HL-60/S4 (cell line): ENCODE measurements around the gene TOX2.

Source experiments
- in situ Hi-C: fragments of 300-500 bp; cut with MboI; formaldehyde crosslinking; loops from 2 replicates; pipeline ENCODE4 v1.14.3; 2022; ENCODE audit warnings: low sequenced_read_pairs

The TOX2 gene

GRCh38 chr20:43938932-43939761, 24.5 kb downstream of the TOX2 start:
- in situ Hi-C loops = no loop called here

- in situ Hi-C loops = no loop called here
Measured at GRCh38 chr20:43939762-43940121, 25.1 kb downstream of the TOX2 start.

DNA sequence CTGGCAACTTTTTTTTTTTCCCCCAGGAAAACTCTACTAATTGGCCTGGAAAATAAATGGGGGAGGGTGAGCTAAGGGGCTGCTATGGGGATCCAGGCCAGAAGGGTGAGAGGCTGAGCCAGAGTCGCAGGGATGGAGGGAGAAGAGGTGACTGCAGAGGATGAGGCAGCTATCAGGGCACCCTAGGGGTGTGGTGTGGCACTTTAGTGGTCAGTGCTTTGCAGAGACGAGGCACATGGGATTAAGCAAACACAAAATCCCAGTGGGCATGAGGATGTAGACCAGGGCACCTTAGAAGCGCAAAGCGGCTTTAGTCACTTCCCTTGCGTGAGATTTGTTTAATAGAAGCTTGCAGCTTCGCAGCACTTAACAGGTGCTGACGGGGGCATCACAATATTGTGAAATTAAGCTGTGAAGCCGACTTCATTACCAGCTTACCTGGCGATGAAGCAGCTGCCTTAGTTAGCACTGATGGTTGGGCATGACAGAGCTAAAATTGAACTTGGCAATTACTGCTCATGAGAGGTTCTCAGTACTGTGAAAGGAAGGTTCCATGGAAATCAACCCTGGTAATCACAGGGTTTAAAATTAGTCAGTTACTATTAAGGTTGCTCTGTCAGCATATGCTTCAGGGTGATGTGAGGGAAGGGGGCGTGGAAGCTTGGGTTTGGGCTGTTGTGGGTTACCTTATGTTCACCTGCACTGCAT, 26.0 kb downstream of the TOX2 start:
- in situ Hi-C loops = no loop called here

DNA sequence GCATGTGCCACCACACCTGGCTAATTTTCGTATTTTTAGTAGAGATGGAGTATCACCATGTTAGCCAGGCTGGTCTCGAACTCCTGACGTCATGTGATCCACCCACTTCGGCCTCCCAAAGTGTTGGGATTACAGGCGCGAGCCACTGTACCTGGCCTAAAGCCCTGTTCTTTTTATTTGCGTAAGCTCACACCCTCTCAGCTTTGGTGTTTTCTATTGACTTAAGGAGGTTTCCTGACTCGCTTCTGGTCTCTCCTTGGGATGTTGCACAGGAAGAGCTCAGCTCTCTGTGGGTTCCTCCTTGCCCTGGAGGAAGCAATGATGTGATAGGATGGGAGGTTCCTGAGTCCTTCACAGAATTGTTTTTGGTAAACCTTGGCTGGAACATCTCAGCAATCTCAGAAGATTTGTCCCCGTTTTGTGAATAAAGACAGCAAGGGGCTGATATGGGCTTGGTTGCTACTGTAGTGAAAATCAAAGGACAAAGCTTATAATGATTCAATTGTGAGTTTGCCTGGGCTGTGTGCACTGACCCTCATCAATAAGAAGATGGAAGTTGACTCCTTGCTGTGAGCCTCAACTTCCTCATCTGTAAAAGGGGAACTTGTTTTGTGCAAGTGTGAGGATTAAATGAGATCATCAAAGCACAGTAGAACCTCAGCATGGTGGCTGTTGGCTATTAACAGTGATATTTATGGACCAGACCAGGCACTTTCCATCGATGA, 27.0 kb downstream of the TOX2 start:
- in situ Hi-C loops = no loop called here

DNA sequence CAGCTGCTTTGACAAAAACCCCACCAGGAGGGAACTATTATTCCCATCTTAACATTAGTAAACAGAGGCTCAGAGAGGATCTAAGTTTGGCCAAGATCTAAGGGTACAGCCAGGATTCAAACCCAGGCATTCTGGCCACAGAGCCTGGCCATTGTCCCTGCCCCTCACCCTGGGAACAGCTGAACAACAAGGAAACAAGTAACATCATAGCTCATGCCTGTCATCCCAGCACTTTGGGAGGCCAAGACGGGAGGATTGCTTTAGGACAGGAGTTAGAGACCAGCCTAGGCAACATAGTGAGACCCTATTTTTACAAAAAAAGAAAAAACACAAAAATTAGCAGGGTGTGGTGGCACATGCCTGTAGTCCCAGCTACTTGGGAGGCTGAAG, 27.5 kb downstream of the TOX2 start:
- in situ Hi-C loops = no loop called here

GRCh38 chr20:43942667-43943285, 28.1 kb downstream of the TOX2 start:
- in situ Hi-C loops = no loop called here

DNA sequence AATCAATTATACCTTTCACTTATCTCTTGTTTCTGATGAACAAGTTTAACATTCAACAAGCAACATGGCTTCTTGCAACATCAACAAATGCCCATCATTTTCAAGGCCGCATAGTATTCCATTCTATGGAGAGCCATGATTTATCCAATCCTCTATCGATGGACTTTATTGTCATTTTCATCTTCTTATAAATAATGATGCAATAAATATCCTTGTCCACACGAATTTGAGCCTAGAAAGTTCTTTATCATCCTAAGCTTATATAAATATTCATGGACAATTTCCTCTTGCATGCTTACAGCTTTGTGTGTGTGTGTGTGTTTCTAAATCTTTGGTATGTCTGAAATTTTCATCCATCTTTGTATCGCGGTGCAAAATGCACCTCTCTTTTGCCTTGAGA, 29.1 kb downstream of the TOX2 start:
- in situ Hi-C loops = no loop called here

DNA sequence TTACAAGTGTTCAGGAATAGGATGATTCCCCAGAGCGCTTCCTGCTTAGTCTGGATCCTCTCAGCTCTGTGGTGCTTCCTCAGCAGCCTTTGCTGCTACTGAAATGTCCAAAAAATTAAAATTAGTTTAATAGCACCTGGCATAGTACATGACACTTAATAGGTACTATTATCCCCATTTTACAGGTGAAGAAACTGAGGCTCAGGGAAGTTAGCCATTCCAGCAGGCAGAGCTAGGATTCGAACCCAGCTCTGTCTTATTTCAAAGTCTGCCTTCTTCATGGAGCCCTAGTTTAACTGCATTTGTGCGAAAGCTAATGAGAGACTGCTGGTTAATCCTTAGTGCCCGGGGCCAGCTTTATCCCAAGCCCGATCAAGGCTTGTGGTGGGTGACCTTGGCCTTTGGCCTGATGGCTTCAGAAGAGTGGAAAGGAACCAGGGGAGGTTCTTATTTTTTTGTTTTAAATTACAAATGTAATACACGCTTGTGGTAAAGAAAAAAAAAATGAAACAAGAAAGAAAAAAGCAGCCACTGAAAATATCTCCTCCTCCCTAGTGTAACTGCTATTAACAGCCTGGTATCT, 30.1 kb downstream of the TOX2 start:
- in situ Hi-C loops = no loop called here

DNA sequence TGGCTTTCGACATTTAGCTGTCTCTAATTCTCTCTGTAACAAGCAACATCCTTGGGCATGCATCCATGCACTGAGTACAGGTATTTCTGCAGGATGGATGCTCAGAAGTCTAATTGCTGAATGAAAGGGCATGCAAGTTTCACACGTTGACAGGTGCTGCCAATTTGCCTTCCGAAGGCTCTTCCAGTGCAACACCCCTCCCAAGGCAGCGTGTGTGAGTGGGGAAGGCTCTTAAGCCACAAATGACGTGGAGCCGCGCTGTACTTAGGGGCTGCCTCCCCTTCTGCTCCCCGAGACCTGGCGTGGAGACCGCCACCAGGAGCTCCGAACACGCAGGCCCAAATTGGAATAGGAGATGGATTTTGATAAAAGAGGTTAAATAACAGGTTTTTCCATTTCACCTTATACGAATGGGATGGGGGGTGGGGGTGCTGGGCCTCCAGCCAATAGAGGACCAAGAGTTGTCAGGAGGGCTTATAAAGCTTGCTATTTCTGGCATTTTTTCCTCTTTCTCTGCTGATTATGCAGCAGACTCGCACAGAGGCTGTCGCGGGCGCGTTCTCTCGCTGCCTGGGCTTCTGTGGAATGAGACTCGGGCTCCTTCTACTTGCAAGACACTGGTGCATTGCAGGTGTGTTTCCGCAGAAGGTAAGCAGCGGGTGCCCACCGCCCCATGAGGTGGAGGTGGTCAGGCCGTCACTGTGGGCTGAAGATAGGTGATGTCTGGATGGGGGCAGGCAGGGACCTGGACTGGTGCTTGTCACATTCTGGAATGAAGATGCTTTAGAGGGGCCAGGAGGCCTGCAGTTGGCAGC, 30.9 kb downstream of the TOX2 start:
- in situ Hi-C loops = no loop called here

- in situ Hi-C loops = no loop called here
Measured at GRCh38 chr20:43946206-43946491, 31.5 kb downstream of the TOX2 start.

- in situ Hi-C loops = no loop called here
Measured at GRCh38 chr20:43946659-43947315, 32.1 kb downstream of the TOX2 start.

GRCh38 chr20:43947316-43947710, 32.7 kb downstream of the TOX2 start:
- in situ Hi-C loops = no loop called here

- in situ Hi-C loops = no loop called here
Measured at GRCh38 chr20:43948455-43948854, 33.8 kb downstream of the TOX2 start.

- in situ Hi-C loops = no loop called here
Measured at GRCh38 chr20:43949248-43949647, 34.6 kb downstream of the TOX2 start.

DNA sequence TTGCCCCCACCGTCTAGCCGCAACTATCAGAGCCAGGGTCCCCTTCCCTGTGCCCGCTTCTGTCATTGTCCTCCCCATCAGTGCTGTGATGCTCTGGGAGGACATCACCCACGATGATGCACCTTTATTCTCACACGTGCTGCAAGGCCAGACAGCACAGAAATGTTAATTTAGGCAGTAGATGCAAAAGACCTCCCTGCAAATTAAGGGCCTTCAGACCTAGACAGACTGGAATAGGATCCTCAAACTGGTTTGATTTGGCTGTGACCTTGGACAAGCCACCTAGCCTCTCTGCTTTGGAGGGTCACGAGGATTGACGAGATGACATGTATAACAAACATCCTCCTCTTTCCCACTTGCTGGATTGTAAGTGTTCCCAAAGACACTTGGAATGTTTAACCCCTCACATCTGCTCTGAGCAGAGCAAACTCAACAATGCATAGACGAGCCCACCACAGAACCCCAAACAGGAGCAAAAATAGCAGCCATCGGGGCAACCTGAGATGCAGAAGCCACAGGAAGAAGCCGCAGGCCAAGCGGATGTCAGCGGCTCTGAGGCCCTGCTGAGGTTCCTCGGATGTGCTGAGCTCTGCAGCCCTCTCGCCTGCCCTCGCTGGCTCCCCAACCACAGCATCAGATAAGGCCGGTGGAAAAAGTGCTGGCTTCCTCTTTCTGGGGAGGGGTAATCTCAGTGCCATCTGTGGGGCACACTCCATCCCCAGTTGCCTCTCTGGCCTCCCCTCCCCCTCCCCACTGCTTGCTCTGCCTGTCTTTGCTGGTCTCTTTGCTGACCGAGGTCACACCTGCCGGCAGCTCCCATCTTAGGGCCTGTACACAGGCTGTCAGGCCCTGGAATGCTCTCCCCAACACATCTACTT, 35.3 kb downstream of the TOX2 start:
- in situ Hi-C loops = loop anchor here (5.0 kb wide), 1 partner anchor 103 kb away; no protein-coding TSS in a partner anchor

DNA sequence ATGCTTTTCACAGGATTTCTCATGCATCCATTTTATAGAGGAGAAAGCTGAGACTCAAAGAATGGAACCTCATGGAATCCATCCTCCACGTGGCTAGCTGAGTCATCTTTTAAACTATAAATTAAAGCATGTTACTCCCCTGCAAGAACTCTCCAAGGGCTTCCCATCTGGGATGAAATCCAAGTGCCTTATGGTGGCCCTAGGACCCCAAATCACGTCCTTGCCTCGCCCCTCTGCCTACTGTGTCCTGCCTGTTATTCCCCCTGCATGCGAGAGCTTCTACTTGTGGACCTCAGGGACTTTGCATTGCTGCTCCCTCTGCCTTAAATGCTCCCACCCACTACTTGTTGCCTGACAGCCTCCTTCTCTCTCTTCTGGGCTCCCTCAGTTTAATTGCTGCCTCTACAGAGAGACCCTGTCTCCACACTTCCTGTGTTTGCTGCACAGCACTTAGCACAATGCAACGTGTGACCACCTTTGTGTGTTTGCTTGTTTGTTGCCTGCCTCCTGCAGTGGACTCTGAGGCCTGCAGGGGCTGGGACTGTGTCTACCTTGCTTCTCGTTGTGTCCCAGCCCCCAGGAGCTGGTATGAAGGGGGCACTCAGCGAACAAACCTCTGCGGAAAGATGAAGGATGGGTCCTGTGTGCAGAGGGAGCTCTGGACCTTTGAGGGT, 39.4 kb downstream of the TOX2 start:
- in situ Hi-C loops = loop anchor here (5.0 kb wide), 1 partner anchor 107 kb away; no protein-coding TSS in a partner anchor

GRCh38 chr20:43954704-43955061, 40.0 kb downstream of the TOX2 start:
- in situ Hi-C loops = loop anchor here (5.0 kb wide), 1 partner anchor 107 kb away; no protein-coding TSS in a partner anchor

- in situ Hi-C loops = no loop called here
Measured at GRCh38 chr20:43955062-43955749, 40.6 kb downstream of the TOX2 start.
